Subcutaneous abdominal adipose tissue (tissue), 5 donors: ENCODE data around the gene MYO1C.

Source experiments
- H3K27ac ChIP-seq: one replicate; pipeline ENCODE4 v1.7.0; 2013; ENCODE audit warnings: low read depth, mild to moderate bottlenecking, inconsistent platforms, low read length, moderate library complexity
- H3K27me3 ChIP-seq, 5 donors: one replicate each; pipeline ENCODE4 v1.7.0; 2013; ENCODE audit warnings: low read length in 5 of 5, inconsistent platforms in 1 of 5; ENCODE audit not compliant: control insufficient read depth in 5 of 5, insufficient read depth in 4 of 5
- H3K36me3 ChIP-seq, 5 donors: one replicate each; pipeline ENCODE4 v1.7.0; 2013; ENCODE audit warnings: low read length in 5 of 5; ENCODE audit not compliant: control insufficient read depth in 5 of 5, insufficient read depth in 5 of 5
- H3K4me1 ChIP-seq, 5 donors: one replicate each; pipeline ENCODE4 v1.7.0; 2013; ENCODE audit warnings: low read length in 5 of 5, mild to moderate bottlenecking in 3 of 5, moderate library complexity in 1 of 5; ENCODE audit not compliant: control insufficient read depth in 5 of 5, insufficient read depth in 5 of 5
- H3K4me3 ChIP-seq, 5 donors: one replicate each; pipeline ENCODE4 v1.7.0; 2013; ENCODE audit warnings: low read length in 5 of 5, low read depth in 1 of 5
- H3K9ac ChIP-seq, 5 donors: one replicate each; pipeline ENCODE4 v1.7.0; 2013; ENCODE audit warnings: low read length in 5 of 5, mild to moderate bottlenecking in 4 of 5, moderate library complexity in 3 of 5
- H3K9me3 ChIP-seq, 5 donors: one replicate each; pipeline ENCODE4 v1.7.0; 2013; ENCODE audit warnings: low read length in 5 of 5; ENCODE audit not compliant: control insufficient read depth in 5 of 5
- donor health status: healthy.
- donor health status: healthy.
- donor health status: healthy.
- donor health status: healthy.
- donor health status: healthy.

MYO1C gene

DNA sequence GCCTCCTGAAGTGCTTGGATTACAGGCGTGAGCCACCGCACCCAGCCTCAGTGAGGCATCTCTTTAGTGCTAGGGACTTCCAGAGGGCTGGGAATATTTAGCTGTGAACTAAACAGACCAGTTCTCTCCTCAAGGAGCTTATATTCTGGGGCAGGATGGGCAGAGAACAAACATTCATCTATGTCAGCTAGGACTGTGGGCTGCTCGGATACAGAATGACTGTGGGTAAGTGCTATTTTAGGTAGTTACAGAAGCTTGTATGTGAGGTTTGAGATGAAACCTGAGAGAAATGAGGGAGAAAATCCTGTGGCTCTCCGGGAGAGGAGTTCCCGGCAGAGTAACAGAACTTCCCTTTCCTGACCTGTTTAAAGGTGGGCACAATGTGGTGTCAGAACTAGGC lies 30.1 kb upstream of the MYO1C start:
- Histone ChIP-seq H3K4me3 (no peak overlapping the region), H3K9ac (no peak overlapping the region), H3K27me3 (no peaks in the 10 kb centered on the region), H3K9me3 (no peaks in the 10 kb centered on the region), H3K36me3 (peaks cover 0 to 67% (median 43%) of the 10 kb centered on the region in 5 donors), H3K27ac (no peak overlapping the region), H3K4me1 (peaks cover 1 to 16% (median 7%) of the 10 kb centered on the region in 5 donors)

DNA sequence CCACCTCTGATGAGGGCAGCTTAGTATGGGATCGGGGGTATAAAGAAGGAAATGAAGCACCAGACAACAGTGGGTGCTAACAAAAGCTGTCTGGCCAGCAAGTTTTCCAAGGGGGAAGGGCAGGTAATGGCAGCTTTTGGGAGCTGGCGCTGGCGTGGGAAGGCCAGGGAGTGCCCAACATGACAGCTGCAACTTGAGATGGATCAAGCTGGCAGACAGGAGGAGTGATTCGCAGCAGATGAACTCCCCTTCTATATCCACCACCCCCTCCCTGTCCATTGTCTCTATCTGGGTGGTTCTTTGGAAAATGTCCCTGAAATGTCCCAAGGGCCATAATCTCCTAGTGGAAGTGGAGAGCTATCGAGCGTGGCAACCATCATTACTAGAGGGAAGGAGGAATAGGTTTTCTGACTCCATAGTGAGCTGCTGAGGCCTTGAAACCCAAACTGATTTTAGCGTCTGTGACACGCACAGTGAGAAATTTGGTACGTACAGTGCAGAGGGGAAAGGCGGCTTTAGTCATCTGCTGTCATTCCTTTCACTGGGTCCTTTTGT lies 28.7 kb upstream of the MYO1C start:
- Histone ChIP-seq H3K9ac (no peak overlapping the region), H3K36me3 (peaks cover 0 to 59% (median 38%) of the 10 kb centered on the region in 5 donors), H3K4me1 (peaks cover 1 to 16% (median 10%) of the 10 kb centered on the region in 5 donors), H3K27ac (no peak overlapping the region), H3K27me3 (no peaks in the 10 kb centered on the region), H3K9me3 (no peaks in the 10 kb centered on the region), H3K4me3 (no peak overlapping the region)

DNA sequence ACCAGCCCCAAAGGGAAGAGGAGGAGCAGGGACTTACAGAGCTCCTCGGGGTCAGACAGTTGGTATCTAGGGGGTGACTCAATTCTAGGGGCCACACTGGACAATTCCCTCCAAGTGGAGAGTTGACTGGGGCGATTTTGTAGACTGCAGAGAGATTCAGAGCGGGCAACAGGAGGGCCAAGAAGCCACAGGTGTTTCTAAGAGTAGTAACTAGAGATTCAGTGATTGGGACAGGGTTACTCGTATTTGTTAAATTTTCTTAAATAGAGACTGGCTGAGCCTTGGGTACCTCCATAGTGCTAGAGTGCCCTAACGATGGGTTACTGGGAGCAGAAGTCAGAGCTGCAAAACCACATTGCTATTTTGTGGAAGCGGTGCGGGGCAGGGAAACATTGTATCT lies 27.2 kb upstream of the MYO1C start:
- no peak overlapping the region for H3K4me3 ChIP-seq
- no peak overlapping the region for H3K27ac ChIP-seq
- H3K9ac ChIP-seq: no peak overlapping the region
- H3K4me1 ChIP-seq: peaks cover 9 to 28% (median 24%) of the 10 kb centered on the region in 5 donors
- no peaks in the 10 kb centered on the region for H3K9me3 ChIP-seq
- H3K36me3 ChIP-seq: peaks cover 0 to 51% (median 36%) of the 10 kb centered on the region in 5 donors
- H3K27me3 ChIP-seq: no peaks in the 10 kb centered on the region

DNA sequence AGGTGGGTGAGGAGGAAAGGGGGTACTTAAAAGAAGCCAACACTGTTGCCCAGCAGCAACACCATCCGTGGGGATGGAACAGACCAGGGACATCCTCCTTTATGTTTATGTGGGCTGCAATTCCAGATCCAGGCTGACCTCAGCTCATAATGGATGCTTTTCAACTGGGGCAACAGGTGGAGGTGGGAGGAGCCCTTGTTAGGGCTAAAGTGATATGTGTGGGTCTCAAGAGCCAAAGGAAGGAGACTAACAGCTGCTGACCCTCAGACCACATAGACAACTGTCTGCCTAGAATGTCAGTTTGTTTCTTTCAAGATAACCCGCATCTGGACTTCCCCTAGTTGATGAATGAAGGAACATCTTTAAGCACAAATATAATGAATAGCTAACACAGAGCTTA lies 25.9 kb upstream of the MYO1C start:
- Histone ChIP-seq H3K27me3 (no peaks in the 10 kb centered on the region), H3K4me1 (peaks cover 9 to 36% (median 31%) of the 10 kb centered on the region in 5 donors), H3K9ac (no peak overlapping the region), H3K9me3 (no peaks in the 10 kb centered on the region), H3K27ac (no peak overlapping the region), H3K4me3 (no peak overlapping the region), H3K36me3 (peaks cover 0 to 50% (median 38%) of the 10 kb centered on the region in 5 donors)

DNA sequence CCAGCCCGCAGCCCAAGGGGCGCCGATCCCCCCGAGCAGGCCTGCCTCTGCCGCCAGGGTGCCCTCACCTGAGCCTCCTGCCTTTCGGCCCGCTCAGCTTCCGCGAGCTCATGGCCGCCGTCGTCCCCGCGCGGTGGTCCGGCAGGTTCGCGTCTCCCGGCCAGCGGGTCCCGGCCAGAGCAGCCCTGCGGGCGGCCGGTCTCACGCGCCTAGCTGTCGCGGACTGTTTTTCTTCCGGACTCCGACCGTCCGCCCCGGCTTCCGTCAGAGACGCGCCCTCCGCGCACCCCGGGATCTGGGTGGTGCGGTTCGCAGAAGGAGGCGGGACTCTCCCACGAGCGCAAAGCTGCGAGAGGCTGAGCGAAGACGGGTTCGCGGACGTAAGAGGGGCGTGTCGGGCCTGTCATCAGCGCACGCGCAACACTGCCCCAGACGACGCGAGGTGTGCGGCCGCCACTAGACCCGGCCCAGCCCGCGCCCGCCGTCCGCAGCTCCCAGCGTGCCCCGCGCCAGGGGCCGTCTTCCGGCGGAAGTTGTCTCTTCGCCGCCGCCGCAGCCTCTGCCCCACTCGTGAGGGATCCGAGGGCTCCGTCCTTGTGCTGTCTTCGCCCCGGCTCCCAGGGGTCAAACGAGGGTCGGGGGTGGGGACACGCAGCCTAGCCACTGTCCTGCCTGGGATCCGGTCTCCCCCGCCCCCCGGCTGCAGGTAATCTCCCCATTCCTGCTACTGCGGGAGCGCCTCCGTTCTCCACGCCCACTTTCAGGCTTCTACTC lies 24.1 kb upstream of the MYO1C start, which contains the start of gene INPP5K:
INPP5K (minus strand) TSS at position 225 of the 774 bp plus-strand sequence; CDS start at position 112, 113 bp downstream.
- H3K9ac ChIP-seq: peak within 1 kb of the TSS; percentile 81 to 96 (median 95)
- peak within 1 kb of the TSS; percentile 74 to 95 (median 93) for H3K4me3 ChIP-seq
- no peaks in the 10 kb centered on the region for H3K27me3 ChIP-seq
- H3K36me3 ChIP-seq: peaks cover 0 to 49% (median 36%) of the 10 kb centered on the region in 5 donors
- H3K9me3 ChIP-seq: no peaks in the 10 kb centered on the region
- H3K4me1 ChIP-seq: peaks cover 14 to 51% (median 47%) of the 10 kb centered on the region in 5 donors
- peak within 1 kb of the TSS; percentile 96 for H3K27ac ChIP-seq

- Histone ChIP-seq H3K9me3 (no peaks in the 10 kb centered on the region), H3K36me3 (peaks cover 0 to 46% (median 33%) of the 10 kb centered on the region in 5 donors), H3K9ac (peak overlapping the region; percentile 59 to 96 (median 95)), H3K4me3 (peak overlapping the region; percentile 74 to 95 (median 93)), H3K4me1 (peaks cover 21 to 58% (median 54%) of the 10 kb centered on the region in 5 donors), H3K27ac (peak overlapping the region; percentile 96), H3K27me3 (no peaks in the 10 kb centered on the region)
Measured at GRCh38 chr17:1515640-1516387, 23.3 kb upstream of the MYO1C start.

- H3K4me3 ChIP-seq: no peak overlapping the region
- H3K36me3 ChIP-seq: peaks cover 0 to 44% (median 35%) of the 10 kb centered on the region in 5 donors
- peak overlapping the region in 4 of 5 donors; percentile 47 to 77 (median 62) for H3K9ac ChIP-seq
- no peaks in the 10 kb centered on the region for H3K27me3 ChIP-seq
- H3K9me3 ChIP-seq: no peaks in the 10 kb centered on the region
- H3K27ac ChIP-seq: peak overlapping the region; percentile 93
- H3K4me1 ChIP-seq: peaks cover 27 to 77% (median 67%) of the 10 kb centered on the region in 5 donors
Measured at GRCh38 chr17:1512351-1512750, 19.9 kb upstream of the MYO1C start.

DNA sequence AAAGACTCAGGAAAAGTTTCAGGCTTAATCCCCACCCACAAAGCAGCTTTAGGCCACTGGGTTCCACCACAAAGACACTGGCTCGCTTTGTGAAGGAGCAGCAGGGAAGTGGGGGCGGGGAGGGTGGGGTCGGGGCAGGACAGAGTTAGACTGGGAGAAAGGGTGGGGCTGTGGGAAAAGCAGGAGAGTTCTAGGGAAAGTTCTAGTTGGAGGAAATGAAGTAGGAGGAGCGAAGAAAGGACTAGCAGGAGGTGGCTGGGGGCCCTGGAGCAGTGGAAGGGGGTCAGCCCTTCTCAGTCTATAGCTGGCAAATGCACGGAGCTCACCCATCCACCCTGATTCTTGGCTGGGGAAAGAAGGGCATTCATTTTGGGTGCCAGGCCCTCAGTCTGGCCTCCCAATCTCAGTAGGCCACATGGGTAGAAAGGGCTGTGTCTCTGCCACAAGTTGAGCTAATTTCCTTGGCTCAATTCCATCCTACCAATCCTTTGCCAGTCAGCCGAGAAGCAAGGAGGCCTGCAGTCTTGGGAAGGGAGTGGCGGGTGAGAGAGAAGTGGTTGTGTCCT lies 19.4 kb upstream of the MYO1C start:
- Histone ChIP-seq H3K36me3 (peaks cover 0 to 49% (median 40%) of the 10 kb centered on the region in 5 donors), H3K4me3 (peak overlapping the region in 1 of 5 donors; percentile 12), H3K27me3 (no peaks in the 10 kb centered on the region), H3K27ac (peak overlapping the region; percentile 93), H3K9ac (peak overlapping the region; percentile 60 to 77 (median 65)), H3K9me3 (no peaks in the 10 kb centered on the region), H3K4me1 (peaks cover 30 to 78% (median 68%) of the 10 kb centered on the region in 5 donors)

- peak overlapping the region; percentile 93 for H3K27ac ChIP-seq
- no peaks in the 10 kb centered on the region for H3K9me3 ChIP-seq
- H3K27me3 ChIP-seq: no peaks in the 10 kb centered on the region
- peaks cover 31 to 79% (median 72%) of the 10 kb centered on the region in 5 donors for H3K4me1 ChIP-seq
- peaks cover 0 to 54% (median 45%) of the 10 kb centered on the region in 5 donors for H3K36me3 ChIP-seq
- peak overlapping the region in 3 of 5 donors; percentile 16 to 36 (median 32) for H3K4me3 ChIP-seq
- H3K9ac ChIP-seq: peak overlapping the region in 4 of 5 donors; percentile 40 to 77 (median 70)
Measured at GRCh38 chr17:1511290-1511689, 18.8 kb upstream of the MYO1C start.
